HG02943 (cell line): Measurements from ENCODE around the gene RASA4.
"Not testable (repeated sequence)": the region's sequence is repeated elsewhere in the genome, so short reads cannot be mapped to it uniquely, and the experiment has no call there.

ENCODE experiments used
- ATAC-seq: cut with Tn5 transposase; IDR thresholded peaks from one replicate; pipeline ENCODE4 v1.9.1; 2021; ENCODE audit warnings: mild to moderate bottlenecking, low read depth, moderate library complexity; ENCODE audit not compliant: unreplicated experiment

The RASA4 gene

DNA sequence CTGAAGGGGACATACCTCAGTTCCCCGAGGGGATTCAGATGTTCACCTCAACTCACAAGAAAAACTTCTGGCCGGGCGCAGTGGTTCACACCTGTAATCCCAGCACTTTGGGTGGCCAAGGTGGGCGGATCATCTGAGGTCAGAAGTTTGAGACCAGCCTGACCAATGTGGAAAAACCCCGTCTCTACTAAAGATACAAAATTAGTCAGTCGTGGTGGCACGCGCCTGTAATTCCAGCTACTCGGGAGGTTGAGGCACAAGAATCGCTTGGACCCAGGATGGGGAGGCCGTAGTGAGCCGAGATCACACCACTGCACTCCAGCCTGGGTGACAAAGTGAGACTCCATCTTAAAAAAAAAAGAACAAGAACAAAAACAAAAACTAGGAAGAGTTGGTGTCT, 71.3 kb downstream of the RASA4 start:
- ATAC-seq, result not testable (repeated sequence)

- not testable (repeated sequence) for ATAC-seq
Measured at GRCh38 chr7:102544372-102544771, 72.2 kb downstream of the RASA4 start.

DNA sequence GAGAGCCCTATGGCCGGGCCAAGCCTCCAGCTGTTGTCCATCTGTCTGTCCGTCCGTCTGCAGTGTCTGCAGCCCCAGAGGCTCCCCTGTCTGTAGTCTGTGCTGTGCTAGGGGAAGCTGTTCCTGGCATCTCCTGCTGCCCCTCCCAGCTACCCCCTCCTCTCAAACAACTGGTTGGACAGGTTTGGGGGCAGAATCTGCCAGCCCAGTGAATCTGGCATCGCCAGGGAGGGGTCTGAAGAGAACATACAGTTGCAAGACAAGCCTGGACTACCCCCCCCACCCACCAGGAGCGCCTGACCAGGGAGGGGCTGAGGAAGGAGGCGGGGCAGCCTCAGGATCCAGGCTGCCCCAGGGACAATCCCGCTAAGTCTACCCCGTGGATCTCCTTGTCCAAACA, 73.0 kb downstream of the RASA4 start, which contains the start of gene UPK3BL2:
TSS of gene UPK3BL2 (minus strand) at position 101 of the 400 bp plus-strand sequence. CDS start at position 41, 60 bp downstream.
- ATAC-seq, result not testable (repeated sequence)

DNA sequence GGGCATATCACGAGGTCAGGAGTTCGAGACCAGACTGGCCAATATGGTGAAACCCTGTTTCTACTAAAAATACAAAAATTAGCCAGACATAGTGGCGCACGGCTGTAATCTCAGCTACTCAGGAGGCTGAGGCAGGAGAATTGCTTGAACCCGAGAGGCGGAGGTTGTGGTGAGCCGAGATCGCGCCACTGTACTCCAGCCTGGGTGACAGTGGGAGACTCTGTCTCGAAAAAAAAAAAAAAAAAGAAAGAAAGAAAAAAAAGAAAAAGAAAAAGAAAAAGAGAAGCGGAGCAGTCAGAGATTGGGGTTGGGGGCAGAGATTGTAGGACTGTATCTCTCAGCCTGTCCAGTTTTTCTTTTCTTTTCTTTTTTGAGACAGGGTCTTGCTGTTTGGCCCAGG, 73.8 kb downstream of the RASA4 start:
- ATAC-seq, result not testable (repeated sequence)

GRCh38 chr7:102542083-102542482, 74.5 kb downstream of the RASA4 start:
- ATAC-seq, result not testable (repeated sequence)

- not testable (repeated sequence) for ATAC-seq
Measured at GRCh38 chr7:102540604-102541003, 76.0 kb downstream of the RASA4 start.

GRCh38 chr7:102535062-102535615, 81.4 kb downstream of the RASA4 start:
- ATAC-seq, result not testable (repeated sequence)

GRCh38 chr7:102532127-102532526, 84.4 kb downstream of the RASA4 start:
- not testable (repeated sequence) for ATAC-seq

GRCh38 chr7:102531583-102531982, 85.0 kb downstream of the RASA4 start:
- not testable (repeated sequence) for ATAC-seq

GRCh38 chr7:102527822-102528793, 88.4 kb downstream of the RASA4 start:
- ATAC-seq, result not testable (repeated sequence)

GRCh38 chr7:102527182-102527581, 89.4 kb downstream of the RASA4 start:
- ATAC-seq, result not testable (repeated sequence)

DNA sequence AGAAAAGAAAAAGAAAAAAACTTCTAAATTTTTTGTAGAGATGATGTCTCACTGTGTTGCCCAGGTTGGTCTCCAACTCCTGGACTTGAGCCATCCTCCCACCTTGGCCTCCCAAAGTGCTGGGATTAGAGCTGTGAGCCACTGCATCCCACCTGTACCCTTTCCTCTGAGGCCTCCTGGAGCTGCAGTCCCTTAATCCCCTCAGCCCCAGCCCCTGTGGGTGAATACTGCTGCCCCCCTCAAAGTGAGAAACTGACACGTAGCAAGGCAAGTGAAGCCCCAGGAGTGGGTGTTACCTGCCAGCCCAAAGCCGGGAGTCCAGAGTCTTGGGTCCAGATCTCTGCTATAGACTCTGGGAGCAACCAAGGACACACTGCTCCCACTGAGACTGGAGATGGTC, 91.8 kb downstream of the RASA4 start:
- not testable (repeated sequence) for ATAC-seq
